Right kidney (tissue), 1 donor: ENCODE results near the gene ZDHHC8.
A peak's percentile ranks its signal among the peaks of the same experiment; 100 is the strongest.

Experiments used
- DNase-seq: peaks from one replicate; pipeline ENCODE4 v3.0.0-alpha.2; 2016

Gene ZDHHC8

GRCh38 chr22:20112623-20113511 is 18.7 kb upstream of the ZDHHC8 start:
- no peak for DNase-seq

GRCh38 chr22:20113551-20114310 is 17.9 kb upstream of the ZDHHC8 start:
- no peak for DNase-seq

GRCh38 chr22:20114506-20115475 is 16.8 kb upstream of the ZDHHC8 start:
- DNase-seq = no peak

GRCh38 chr22:20115691-20116375 is 15.8 kb upstream of the ZDHHC8 start, which contains the start of gene RANBP1:
TSS of gene RANBP1 (plus strand) at chr22:20116104. CDS start at chr22:20116185, 81 bp downstream.
- DNase-seq = no peak

- no peak for DNase-seq
Observed at GRCh38 chr22:20116376-20116950, 15.1 kb upstream of the ZDHHC8 start.

GRCh38 chr22:20116951-20117632 is 14.5 kb upstream of the ZDHHC8 start, which contains the start of gene TRMT2A:
TSS of gene TRMT2A (minus strand) at chr22:20117226. CDS start at chr22:20116906, 320 bp downstream.
- peak; percentile 94 for DNase-seq

- DNase-seq = peak; percentile 47
Observed at GRCh38 chr22:20117633-20118299, 13.8 kb upstream of the ZDHHC8 start.

GRCh38 chr22:20118300-20119020 is 13.1 kb upstream of the ZDHHC8 start:
- no peak for DNase-seq

- no peak for DNase-seq
Observed at GRCh38 chr22:20121856-20122415, 9.7 kb upstream of the ZDHHC8 start.

GRCh38 chr22:20123366-20124082 is 8.1 kb upstream of the ZDHHC8 start:
- no peak for DNase-seq

GRCh38 chr22:20124083-20124787 is 7.4 kb upstream of the ZDHHC8 start:
- DNase-seq = no peak

- DNase-seq = no peak
Observed at GRCh38 chr22:20125201-20126174, 6.1 kb upstream of the ZDHHC8 start.

- DNase-seq = no peak
Observed at GRCh38 chr22:20126284-20127029, 5.1 kb upstream of the ZDHHC8 start.

- DNase-seq = no peak
Observed at GRCh38 chr22:20127318-20127868, 4.2 kb upstream of the ZDHHC8 start.
